ENCODE data around the gene NCOA5.

- no peak for TF ChIP-seq CTCF (IDR thresholded peaks at IDR 0.05 in 4 of 5, conservative IDR thresholded peaks at IDR 0.05 in 1 of 5)
- no peak for TF ChIP-seq POLR2A (IDR thresholded peaks at IDR 0.05)
Observed at GRCh38 chr20:46011631-46012482, 77.9 kb downstream of the NCOA5 start.
